Globus pallidus (tissue), 1 donor: Measurements from ENCODE around the gene OR2V1.
"Not testable (repeated sequence)": the region's sequence is repeated elsewhere in the genome, so short reads cannot be mapped to it uniquely, and the experiment has no call there.

Experiments
- DNase-seq: peaks from one replicate; pipeline ENCODE4 v3.0.0-alpha.2; 2015; ENCODE audit warnings: low spot score

Gene OR2V1

GRCh38 chr5:181101930-181102674 is 28.9 kb downstream of the OR2V1 start:
- DNase-seq = not testable (repeated sequence)

DNA sequence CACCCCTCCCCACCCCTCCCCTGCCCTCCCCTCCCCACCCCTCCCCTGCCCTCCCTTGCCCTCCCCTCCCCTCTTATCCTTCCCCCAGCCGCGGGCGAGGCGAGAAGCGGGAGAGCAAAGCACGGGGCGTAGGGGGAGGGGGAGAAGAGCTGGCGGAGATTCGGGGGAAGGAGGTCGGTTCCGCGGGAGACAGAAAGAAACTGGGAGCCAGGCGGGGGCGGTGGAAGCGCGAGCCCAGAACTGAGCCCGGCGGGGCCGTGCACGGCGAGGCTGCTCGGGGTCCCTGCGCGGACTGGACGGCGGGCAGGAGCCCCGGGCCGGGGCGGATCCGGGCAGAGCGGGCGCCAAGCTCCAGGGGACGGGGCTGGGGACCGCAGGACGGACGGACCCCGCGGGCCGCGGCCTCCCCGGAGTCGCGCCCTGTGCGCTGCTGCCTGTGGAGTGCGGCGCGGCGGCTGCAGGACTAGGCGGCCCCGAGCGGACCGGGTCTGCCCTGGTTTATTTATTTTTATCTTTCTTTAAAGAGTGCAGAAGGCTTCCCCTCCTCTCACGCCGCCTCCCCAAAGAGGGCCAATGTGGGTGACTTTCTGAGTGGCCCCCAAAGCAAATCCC is 29.8 kb downstream of the OR2V1 start:
- not testable (repeated sequence) for DNase-seq

DNA sequence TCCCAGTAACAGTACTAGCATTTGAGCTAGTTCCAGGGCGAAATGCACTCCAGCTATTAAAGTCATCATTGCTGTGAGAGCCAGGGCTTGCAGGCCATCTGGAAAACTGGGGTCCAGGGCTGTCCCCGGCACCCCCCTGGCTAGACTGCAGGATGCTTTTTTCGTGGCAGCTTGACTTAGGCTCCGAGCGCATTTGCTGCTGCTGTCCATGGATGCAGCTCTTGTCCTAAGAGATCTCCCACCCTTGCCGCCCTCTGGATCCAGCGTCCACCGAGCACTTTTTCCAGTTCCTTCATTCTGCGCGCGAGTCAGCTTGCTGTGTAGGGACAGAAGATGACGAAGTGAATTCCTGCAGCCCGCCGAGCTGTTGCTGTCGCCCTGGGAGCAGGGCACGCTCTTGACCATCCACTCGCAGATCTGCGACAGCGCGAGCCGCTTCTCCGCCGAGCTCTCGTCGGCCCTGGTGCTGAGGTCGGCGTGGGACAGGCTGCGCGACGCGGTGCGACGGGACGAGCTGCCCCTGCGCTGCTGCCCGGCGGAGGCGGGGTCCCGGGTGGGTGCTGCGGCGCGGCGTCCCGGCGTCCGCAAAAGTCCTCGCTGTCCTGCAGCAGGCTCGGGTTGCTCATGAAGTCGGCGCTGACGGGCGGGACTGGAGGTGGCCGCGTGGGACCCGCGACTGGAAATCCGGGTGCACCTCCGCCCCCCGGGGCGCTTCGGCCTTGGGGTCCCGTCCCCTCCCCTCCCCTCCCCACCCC is 30.7 kb downstream of the OR2V1 start:
- no peak for DNase-seq

DNA sequence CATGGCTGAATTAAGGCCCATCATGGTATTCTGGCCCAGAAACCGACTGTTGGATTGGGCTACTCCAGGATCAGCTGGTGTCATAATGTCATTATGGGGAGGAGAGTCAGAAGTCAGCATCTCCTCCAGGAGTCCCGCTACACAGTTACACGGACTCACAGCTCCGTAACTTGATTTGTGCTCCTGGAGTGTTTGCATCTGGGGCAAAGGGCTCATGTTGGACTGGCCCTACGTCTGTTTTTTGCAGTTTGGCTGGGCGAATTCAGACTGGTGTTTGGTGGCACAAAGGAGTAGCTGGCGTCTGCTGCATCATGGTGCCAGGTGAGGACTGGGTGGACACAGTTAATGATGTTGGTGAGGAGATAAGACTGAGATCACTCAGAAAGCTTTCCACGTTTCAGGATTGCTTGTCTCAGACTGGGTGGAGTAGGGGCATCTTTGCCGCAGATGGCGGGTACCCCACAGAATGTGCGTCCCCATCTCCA is 31.3 kb downstream of the OR2V1 start:
- DNase-seq = no peak

DNA sequence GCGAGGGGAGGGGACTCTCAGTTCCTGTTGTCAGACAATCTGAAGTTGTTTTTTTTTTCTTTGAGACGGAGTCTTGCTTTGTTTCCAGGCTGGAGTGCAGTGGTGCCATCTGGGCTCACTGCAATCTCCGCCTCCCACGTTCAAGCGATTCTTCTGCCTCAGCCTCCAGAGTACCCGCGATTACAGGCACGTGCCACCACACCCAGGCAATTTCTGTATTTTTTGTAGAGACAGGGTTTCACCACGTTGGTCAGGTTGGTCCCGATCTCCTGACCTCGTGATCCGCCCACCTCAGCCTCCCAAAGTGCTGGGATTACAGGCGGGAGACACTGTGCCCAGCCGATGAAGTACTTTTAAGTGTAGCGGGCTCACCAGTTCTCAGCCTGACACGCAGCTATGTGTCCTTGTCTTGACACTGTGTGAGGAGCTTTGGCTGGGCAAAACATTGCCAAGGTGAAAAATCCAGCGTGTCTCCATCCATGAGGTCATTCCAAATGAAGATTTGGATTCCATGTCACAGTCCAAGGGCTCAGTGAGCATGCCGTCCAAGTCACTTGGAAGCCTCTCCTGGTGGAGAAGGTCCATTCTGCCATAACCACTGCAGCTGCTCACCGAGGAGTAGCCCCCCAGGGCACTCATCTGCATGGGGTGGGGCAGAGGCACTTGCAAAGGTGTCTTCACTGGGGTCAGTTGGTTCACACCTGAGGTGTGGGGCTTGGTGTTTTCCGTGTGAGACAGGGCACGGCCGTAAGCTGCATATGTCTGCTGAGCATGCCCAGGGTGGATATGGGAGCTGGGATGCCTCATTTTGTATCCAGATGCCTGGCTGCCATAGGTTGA is 32.0 kb downstream of the OR2V1 start:
- DNase-seq = no peak

- DNase-seq = not testable (repeated sequence)
These were observed 33.0 kb downstream of the OR2V1 start for GRCh38 chr5:181097759-181098491.

DNA sequence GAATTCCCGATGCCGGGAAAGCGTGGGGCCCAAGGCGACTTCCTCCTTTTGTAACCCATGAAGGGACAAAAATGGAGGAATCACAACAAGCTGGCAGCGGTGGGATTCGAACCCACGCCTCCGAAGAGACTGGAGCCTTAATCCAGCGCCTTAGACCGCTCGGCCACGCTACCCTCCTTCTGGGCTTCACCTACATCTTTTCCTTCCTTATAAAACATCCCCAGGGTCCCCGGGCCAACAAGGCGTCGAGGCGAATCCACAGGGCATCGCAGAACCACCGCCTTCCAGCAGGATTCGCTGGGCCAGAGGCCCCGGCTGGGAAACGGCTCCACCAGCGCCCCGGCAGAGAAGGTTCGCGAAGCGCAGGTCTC is 33.6 kb downstream of the OR2V1 start:
- not testable (repeated sequence) for DNase-seq

DNA sequence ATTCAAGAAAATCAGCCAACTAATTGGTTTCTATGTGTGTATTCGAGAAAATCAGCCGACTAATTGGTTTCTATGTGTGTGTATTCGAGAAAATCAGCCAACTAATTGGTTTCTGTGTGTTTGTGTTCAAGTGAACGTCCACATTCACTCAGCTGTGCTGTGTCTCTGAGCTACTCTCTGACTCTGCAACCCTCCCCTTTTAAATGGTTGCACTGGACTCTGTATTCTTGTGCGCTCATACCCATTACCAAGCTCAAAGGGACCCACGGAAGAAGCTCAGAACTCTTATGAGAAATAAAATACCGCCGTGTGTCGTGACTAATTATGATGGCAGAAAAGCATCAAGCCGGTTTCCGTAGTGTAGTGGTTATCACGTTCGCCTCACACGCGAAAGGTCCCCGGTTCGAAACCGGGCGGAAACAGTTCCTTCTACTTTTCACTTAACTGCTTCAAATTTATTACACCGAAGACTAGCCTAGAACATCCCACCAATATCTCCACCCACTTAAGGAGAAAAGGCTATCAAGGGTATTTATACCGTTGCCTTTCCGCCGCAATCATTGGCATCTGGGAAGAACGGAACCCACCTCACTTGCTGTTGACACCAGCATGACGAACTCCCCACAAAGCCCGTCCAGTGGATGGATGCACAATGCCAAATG is 34.1 kb downstream of the OR2V1 start:
- not testable (repeated sequence) for DNase-seq

DNA sequence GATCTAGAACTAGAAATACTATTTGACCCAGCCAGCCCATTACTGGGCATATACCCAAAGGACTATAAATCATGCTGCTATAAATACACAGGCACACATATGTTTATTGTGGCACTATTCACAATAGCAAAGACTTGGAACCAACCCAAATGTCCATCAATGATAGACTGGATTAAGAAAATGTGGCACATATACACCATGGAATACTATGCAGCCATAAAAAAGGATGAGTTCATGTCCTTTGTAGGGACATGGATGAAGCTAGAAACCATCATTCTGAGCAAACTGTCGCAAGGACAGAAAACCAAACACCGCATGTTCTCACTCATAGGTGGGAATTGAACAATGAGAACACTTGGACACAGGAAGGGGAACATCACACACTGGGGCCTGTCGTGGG is 35.8 kb downstream of the OR2V1 start:
- DNase-seq = not testable (repeated sequence)

GRCh38 chr5:181092428-181092827 is 38.5 kb downstream of the OR2V1 start:
- DNase-seq = no peak

- DNase-seq = no peak
These were observed 42.7 kb downstream of the OR2V1 start for GRCh38 chr5:181088289-181088688.

DNA sequence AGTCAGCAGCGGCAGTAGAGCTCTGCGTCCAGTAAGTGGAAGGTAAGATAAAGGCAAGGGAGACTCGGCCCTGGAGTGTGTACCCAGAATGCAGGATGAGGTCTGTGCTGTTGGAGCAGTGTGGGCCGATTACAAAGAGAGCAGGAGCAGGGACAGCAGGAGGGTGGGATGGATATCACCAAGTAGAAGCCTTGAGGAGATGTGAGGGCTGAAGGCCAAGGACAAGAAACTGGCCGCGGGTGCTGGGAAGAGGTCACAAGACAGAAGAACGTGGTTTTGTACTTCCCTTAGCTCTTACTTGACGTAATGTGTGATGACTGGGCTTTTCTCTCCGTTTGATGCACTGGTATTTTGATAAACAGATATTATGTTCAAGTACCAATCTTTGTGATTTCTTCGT is 43.7 kb downstream of the OR2V1 start:
- DNase-seq = no peak

GRCh38 chr5:181086884-181087205 is 44.1 kb downstream of the OR2V1 start:
- no peak for DNase-seq

DNA sequence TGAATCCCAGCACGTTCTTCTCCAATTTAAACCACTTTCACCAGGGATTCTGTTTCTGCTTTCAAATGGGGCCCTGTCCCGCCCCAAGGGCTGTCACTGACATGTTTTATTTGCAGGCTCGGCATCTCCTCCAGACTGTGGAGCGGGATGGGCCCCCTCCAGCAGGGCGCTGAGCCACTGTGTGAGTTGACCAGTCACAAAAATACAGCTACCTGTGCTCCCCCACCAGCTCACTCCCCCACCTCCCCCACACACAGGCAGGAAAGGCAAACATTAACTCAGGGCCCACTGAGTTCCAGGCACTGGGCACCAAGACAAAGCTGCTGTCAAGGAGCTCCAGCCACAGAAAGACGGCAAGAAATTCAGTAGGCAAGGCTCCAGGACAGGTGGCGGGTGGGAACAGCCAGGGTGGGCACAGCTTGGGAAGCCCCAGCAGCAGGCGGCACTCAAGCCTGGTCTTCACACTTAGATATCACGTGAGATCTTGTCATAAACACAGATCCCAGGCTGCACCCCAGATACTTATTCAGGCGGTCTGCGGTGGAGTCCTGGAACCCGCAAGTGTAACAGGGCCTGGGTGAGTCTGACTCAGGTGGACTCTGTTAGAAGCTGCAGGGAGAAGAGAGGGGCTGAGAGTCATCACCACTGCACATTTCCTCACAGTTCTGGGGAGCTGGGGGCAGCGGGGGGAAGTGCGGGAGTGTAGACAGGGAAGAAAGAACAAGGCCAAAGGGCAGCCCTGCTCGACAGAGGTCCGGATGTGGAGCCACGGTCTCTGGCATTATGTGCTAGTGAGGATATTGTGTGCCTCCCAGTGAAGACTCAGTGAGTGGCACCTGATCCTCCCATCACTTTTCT is 44.7 kb downstream of the OR2V1 start:
- DNase-seq = no peak

DNA sequence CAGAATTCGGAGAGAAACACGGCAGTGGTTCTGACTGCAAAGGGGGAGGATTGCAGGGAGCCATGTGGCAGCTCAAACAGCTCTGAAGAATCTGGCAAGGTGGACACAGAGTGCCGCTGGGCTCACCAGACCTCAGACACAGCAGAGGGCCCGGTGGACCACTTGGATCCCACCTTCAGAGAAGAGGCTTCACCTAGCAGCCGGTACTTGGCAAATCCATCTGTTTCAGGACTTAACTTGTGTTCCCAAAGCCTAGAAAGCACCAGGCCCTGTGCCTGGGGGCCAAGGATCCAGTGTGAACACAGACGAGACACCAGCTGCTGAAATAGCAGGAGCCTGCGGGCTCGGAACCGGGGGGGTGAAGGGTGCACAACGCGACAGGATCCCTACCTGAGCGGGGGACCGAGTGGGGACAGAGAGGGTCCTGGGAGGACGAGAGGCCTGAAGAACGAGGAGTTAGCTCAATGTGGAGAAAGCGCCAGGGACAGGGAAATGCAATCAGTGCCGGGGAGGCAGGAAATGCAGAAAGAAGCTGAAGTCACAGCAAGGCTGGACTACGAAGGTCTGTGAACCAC is 46.3 kb downstream of the OR2V1 start:
- no peak for DNase-seq

- DNase-seq = no peak
These were observed 49.0 kb downstream of the OR2V1 start for GRCh38 chr5:181081989-181082388.

DNA sequence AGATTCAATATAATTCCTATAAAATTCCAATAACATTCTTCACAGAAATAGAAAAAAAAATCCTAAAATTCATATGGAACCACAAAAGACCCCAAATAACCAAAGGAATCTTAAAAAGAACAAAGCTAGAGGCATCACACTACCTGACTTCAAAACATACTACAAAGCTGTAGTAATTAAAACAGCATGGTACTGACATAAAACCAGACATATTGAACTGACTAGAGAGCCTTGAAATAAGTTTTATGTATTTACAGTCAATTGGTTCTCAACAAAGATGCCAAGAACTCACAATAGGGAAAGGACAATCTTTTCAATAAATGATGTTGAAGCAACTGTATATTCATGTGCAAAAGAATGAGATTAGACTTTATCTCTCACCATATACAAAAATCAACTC is 54.0 kb downstream of the OR2V1 start:
- DNase-seq = no peak
